Trophoblast cell (in vitro differentiated cells and primary cell): ENCODE results near the gene JPT1.

Experiments used
- DNase-seq, 2 donors: peaks; one replicate each; pipeline ENCODE4 v3.0.0-alpha.2; 2016
- H2AFZ ChIP-seq: 2 replicates; pipeline ENCODE4 v1.6.1; 2013; ENCODE audit warnings: low read length, moderate library complexity, mild to moderate bottlenecking; ENCODE audit not compliant: insufficient read depth, poor library complexity
- H2AK5ac ChIP-seq: 2 replicates; pipeline ENCODE4 v1.6.1; 2013; ENCODE audit warnings: mild to moderate bottlenecking, low read length
- H2BK120ac ChIP-seq: 2 replicates; pipeline ENCODE4 v1.6.1; 2013; ENCODE audit warnings: low read length, mild to moderate bottlenecking, moderate library complexity; ENCODE audit not compliant: insufficient read depth, poor library complexity
- H2BK12ac ChIP-seq: 2 replicates; pipeline ENCODE4 v1.6.1; 2013; ENCODE audit warnings: mild to moderate bottlenecking, low read length, moderate library complexity
- H2BK5ac ChIP-seq: 2 replicates; pipeline ENCODE4 v1.6.1; 2013; ENCODE audit warnings: low read length, low read depth, moderate library complexity, mild to moderate bottlenecking; ENCODE audit not compliant: poor library complexity
- H3K14ac ChIP-seq: 2 replicates; pipeline ENCODE4 v1.6.1; 2013; ENCODE audit warnings: mild to moderate bottlenecking, low read length
- H3K18ac ChIP-seq: 2 replicates; pipeline ENCODE4 v1.6.1; 2013; ENCODE audit warnings: mild to moderate bottlenecking, low read length
- H3K23ac ChIP-seq: 2 replicates; pipeline ENCODE4 v1.6.1; 2013; ENCODE audit warnings: low read length
- H3K27ac ChIP-seq: 2 replicates; pipeline ENCODE4 v1.5.1; 2013; ENCODE audit warnings: low read depth, mild to moderate bottlenecking, inconsistent platforms, low read length, moderate library complexity
- H3K27me3 ChIP-seq: 2 replicates; pipeline ENCODE4 v1.6.1; 2013; ENCODE audit warnings: inconsistent platforms, mild to moderate bottlenecking, low read length, moderate library complexity; ENCODE audit not compliant: insufficient read depth
- H3K36me3 ChIP-seq, 2 experiments: 1 replicate in 1 of 2; 2 replicates in 1 of 2; pipeline ENCODE4 v1.6.1; 2013; ENCODE audit warnings: low read length in 2 of 2, mild to moderate bottlenecking in 2 of 2, moderate library complexity in 1 of 2; ENCODE audit not compliant: insufficient read depth in 2 of 2, control insufficient read depth in 1 of 2
- H3K4ac ChIP-seq: 2 replicates; pipeline ENCODE4 v1.6.1; 2013; ENCODE audit warnings: low read depth, mild to moderate bottlenecking, low read length, moderate library complexity
- H3K4me1 ChIP-seq, 2 experiments: 1 replicate in 1 of 2; 2 replicates in 1 of 2; pipeline ENCODE4 v1.6.1; 2013; ENCODE audit warnings: low read length in 2 of 2, mild to moderate bottlenecking in 2 of 2, moderate library complexity in 1 of 2; ENCODE audit not compliant: insufficient read depth in 2 of 2, control insufficient read depth in 1 of 2
- H3K4me2 ChIP-seq: 2 replicates; pipeline ENCODE4 v1.6.1; 2013; ENCODE audit warnings: inconsistent platforms, mild to moderate bottlenecking, low read length, moderate library complexity
- H3K4me3 ChIP-seq: 2 replicates; pipeline ENCODE4 v1.5.1; 2013; ENCODE audit warnings: mild to moderate bottlenecking, low read depth, low read length, inconsistent platforms
- H3K79me1 ChIP-seq: one replicate; pipeline ENCODE4 v1.6.1; 2013; ENCODE audit warnings: low read length
- H3K79me2 ChIP-seq: 2 replicates; pipeline ENCODE4 v1.6.1; 2013; ENCODE audit warnings: low read length, mild to moderate bottlenecking; ENCODE audit not compliant: control insufficient read depth, insufficient read depth, poor library complexity
- H3K9ac ChIP-seq: 2 replicates; pipeline ENCODE4 v1.6.1; 2013; ENCODE audit warnings: mild to moderate bottlenecking, low read length
- H3K9me3 ChIP-seq: 2 replicates; pipeline ENCODE4 v1.6.1; 2013; ENCODE audit warnings: low read depth, mild to moderate bottlenecking, control low read depth, inconsistent platforms, low read length; ENCODE audit not compliant: insufficient read depth
- H4K12ac ChIP-seq: 2 replicates; pipeline ENCODE4 v1.6.1; 2013; ENCODE audit warnings: low read depth, mild to moderate bottlenecking, low read length, moderate library complexity
- H4K8ac ChIP-seq: 2 replicates; pipeline ENCODE4 v1.6.1; 2013; ENCODE audit warnings: low read depth, mild to moderate bottlenecking, low read length, moderate library complexity
- H4K91ac ChIP-seq: one replicate; pipeline ENCODE4 v1.6.1; 2013; ENCODE audit warnings: low read depth, mild to moderate bottlenecking, low read length, moderate library complexity
- WGBS: extraction: QIAGEN DNeasy Blood & Tissue Kit; methylation state at CpG from one replicate; pipeline ENCODE4 v1.1.7; 2013; ENCODE audit warnings: missing lambda C conversion rate; ENCODE audit not compliant: insufficient read length, insufficient coverage; ENCODE audit errors: extremely low coverage; 5-methylcytosine and 5-hydroxymethylcytosine counted together

The JPT1 gene

GRCh38 chr17:75110234-75110937 lies 43.9 kb downstream of the JPT1 start:
- DNase-seq, result peak in 1 of 2 donors; percentile 51
- Histone ChIP-seq H3K79me2 (peaks cover 2% of the 10 kb centered on the region), H4K12ac (peak overlapping the region; percentile 68), H3K27me3 (no peaks in the 10 kb centered on the region), H4K91ac (no peak overlapping the region), H2BK12ac (no peak overlapping the region), H2BK5ac (no peak overlapping the region), H3K4me2 (peak overlapping the region; percentile 96), H2AFZ (peak overlapping the region; percentile 57), H2BK120ac (no peak overlapping the region), H3K9ac (peak overlapping the region; percentile 72), H3K4me3 (peak overlapping the region; percentile 72), H3K27ac (no peak overlapping the region), H3K79me1 (peaks cover 8% of the 10 kb centered on the region), H3K4me1 (peaks cover 7 to 15% of the 10 kb centered on the region in 2 experiments), H2AK5ac (no peak overlapping the region), H3K18ac (no peak overlapping the region), H3K4ac (peak overlapping the region; percentile 1), H3K9me3 (no peaks in the 10 kb centered on the region), H3K36me3 (peaks cover 1 to 4% of the 10 kb centered on the region in 2 experiments), H3K14ac (peak overlapping the region; percentile 33), H3K23ac (no peak overlapping the region), H4K8ac (peak overlapping the region; percentile 18)
- no CpG with 5 or more reads among the region's 40 CpGs for WGBS

- peak within 1 kb of the TSS; percentile 84 for H2AFZ ChIP-seq
- H3K9me3 ChIP-seq, result no peaks in the 10 kb centered on the region
- H2BK120ac ChIP-seq, result no peak within 1 kb of the TSS
- peak; percentile 95 to 96 for DNase-seq
- peaks cover 9 to 11% of the 10 kb centered on the region in 2 experiments for H3K36me3 ChIP-seq
- H3K4me3 ChIP-seq, result peak within 1 kb of the TSS; percentile 72
- no peaks in the 10 kb centered on the region for H3K27me3 ChIP-seq
- peak within 1 kb of the TSS; percentile 77 for H4K12ac ChIP-seq
- WGBS, result no CpG with 5 or more reads among the region's 68 CpGs
- peaks cover 7 to 15% of the 10 kb centered on the region in 2 experiments for H3K4me1 ChIP-seq
- peak within 1 kb of the TSS; percentile 35 for H3K4ac ChIP-seq
- peaks cover 2% of the 10 kb centered on the region for H3K79me2 ChIP-seq
- H3K23ac ChIP-seq, result no peak within 1 kb of the TSS
- H3K9ac ChIP-seq, result peak within 1 kb of the TSS; percentile 75
- peak within 1 kb of the TSS; percentile 23 for H2AK5ac ChIP-seq
- no peak within 1 kb of the TSS for H3K27ac ChIP-seq
- H2BK12ac ChIP-seq, result no peak within 1 kb of the TSS
- peak within 1 kb of the TSS; percentile 71 for H3K14ac ChIP-seq
- peak within 1 kb of the TSS; percentile 52 for H4K91ac ChIP-seq
- no peak within 1 kb of the TSS for H2BK5ac ChIP-seq
- H3K4me2 ChIP-seq, result peak within 1 kb of the TSS; percentile 96
- H3K79me1 ChIP-seq, result peaks cover 8% of the 10 kb centered on the region
- H3K18ac ChIP-seq, result peak within 1 kb of the TSS; percentile 85
- peak within 1 kb of the TSS; percentile 92 for H4K8ac ChIP-seq
Measured at GRCh38 chr17:75109407-75110233, 44.7 kb downstream of the JPT1 start, which contains the start of gene ARMC7. TSS of gene ARMC7 (plus strand) at chr17:75109969. CDS start at chr17:75110289, 320 bp downstream.

- Histone ChIP-seq H3K79me2 (peaks cover 2% of the 10 kb centered on the region), H3K36me3 (peaks cover 14% of the 10 kb centered on the region in 2 experiments), H3K18ac (no peak overlapping the region), H3K27me3 (no peaks in the 10 kb centered on the region), H2AFZ (peak overlapping the region; percentile 84), H3K4me1 (peaks cover 7 to 11% of the 10 kb centered on the region in 2 experiments), H4K12ac (peak overlapping the region; percentile 77), H2BK5ac (no peak overlapping the region), H3K79me1 (peaks cover 6% of the 10 kb centered on the region), H4K91ac (peak overlapping the region; percentile 39), H3K23ac (no peak overlapping the region), H3K14ac (peak overlapping the region; percentile 41), H2BK120ac (no peak overlapping the region), H3K4me2 (peak overlapping the region; percentile 96), H3K9ac (no peak overlapping the region), H3K4me3 (peak overlapping the region; percentile 72), H2BK12ac (no peak overlapping the region), H3K9me3 (no peaks in the 10 kb centered on the region), H4K8ac (peak overlapping the region; percentile 92), H2AK5ac (peak overlapping the region; percentile 23), H3K4ac (no peak overlapping the region), H3K27ac (no peak overlapping the region)
- no CpG with 5 or more reads among the region's 22 CpGs for WGBS
- DNase-seq, result no peak
Measured at GRCh38 chr17:75109046-75109406, 45.3 kb downstream of the JPT1 start.

- H2AFZ ChIP-seq, result no peak overlapping the region
- no peak overlapping the region for H3K9ac ChIP-seq
- WGBS, result no CpG with 5 or more reads among the region's 2 CpGs
- H3K27me3 ChIP-seq, result no peaks in the 10 kb centered on the region
- H4K12ac ChIP-seq, result no peak overlapping the region
- H2AK5ac ChIP-seq, result no peak overlapping the region
- no peak overlapping the region for H4K8ac ChIP-seq
- no peak overlapping the region for H3K14ac ChIP-seq
- no peak overlapping the region for H3K4me3 ChIP-seq
- DNase-seq, result no peak
- H3K9me3 ChIP-seq, result no peaks in the 10 kb centered on the region
- no peak overlapping the region for H3K27ac ChIP-seq
- H2BK5ac ChIP-seq, result no peak overlapping the region
- H4K91ac ChIP-seq, result no peak overlapping the region
- H3K36me3 ChIP-seq, result peaks cover 17% of the 10 kb centered on the region in 2 experiments
- no peak overlapping the region for H3K18ac ChIP-seq
- H3K79me2 ChIP-seq, result peaks cover 2% of the 10 kb centered on the region
- peaks cover 6% of the 10 kb centered on the region for H3K79me1 ChIP-seq
- no peak overlapping the region for H2BK120ac ChIP-seq
- no peak overlapping the region for H3K4ac ChIP-seq
- no peak overlapping the region for H2BK12ac ChIP-seq
- peaks cover 7 to 11% of the 10 kb centered on the region in 2 experiments for H3K4me1 ChIP-seq
- H3K4me2 ChIP-seq, result no peak overlapping the region
- H3K23ac ChIP-seq, result no peak overlapping the region
Measured at GRCh38 chr17:75108193-75108592, 46.1 kb downstream of the JPT1 start.
